GM21526 (cell line): ENCODE results near the gene RTN1.

ENCODE experiments used
- ATAC-seq: cut with Tn5 transposase; IDR thresholded peaks from one replicate; pipeline ENCODE4 v1.9.1; 2021; ENCODE audit warnings: moderate library complexity; ENCODE audit not compliant: unreplicated experiment, low FRiP score

RTN1 gene

DNA sequence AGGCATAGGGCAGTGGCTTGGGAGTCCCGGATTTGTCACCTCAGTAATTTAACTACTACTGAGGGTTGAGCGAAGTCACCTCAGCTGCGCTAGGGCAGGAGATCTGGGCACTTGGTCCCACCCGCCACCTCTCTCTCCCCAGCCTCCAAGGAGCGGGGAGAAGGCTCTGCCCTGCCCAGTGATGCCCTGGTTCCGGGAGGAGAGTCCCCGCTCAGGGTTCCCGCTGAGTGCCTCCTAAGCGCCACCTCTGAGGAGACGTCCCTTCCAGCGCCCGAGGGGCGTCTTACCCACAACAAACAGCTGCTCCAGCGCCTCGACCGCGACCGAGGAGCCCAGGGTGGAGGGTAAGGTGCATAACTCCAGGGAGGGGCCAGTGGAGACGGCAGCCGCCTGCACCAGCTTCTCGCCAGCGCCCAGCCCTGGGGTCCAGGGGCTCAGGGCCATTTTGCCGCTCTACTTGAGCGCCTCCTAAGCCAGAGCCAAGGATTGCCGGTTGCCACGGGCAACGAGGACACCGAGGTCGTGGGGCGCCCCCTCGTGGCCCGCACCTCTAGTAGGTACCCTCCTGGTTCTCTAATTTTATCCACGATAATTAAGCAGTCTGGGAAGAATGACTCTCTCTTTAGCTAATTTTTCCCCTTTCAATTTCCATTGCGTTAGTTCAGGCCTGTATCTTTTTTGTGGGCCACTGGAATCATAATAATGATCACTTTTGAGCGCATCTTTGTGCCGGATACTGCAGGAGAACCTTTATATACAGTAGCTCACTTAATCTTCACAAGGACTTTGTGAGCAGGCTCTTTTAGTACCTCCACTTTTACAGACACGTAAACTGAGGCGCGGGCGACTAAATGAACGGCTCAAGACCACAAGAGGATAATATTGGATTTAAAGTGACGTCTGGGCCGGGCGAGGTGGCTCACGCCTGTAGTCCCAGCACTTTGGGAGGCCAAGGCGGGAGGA lies 294.0 kb downstream of the RTN1 start, which contains the start of gene CCDC175:
Gene CCDC175 (minus strand): TSS at position 481 of the 963 bp plus-strand sequence. CDS start 37 bp downstream, at position 444.
- ATAC-seq = peak; percentile 99

DNA sequence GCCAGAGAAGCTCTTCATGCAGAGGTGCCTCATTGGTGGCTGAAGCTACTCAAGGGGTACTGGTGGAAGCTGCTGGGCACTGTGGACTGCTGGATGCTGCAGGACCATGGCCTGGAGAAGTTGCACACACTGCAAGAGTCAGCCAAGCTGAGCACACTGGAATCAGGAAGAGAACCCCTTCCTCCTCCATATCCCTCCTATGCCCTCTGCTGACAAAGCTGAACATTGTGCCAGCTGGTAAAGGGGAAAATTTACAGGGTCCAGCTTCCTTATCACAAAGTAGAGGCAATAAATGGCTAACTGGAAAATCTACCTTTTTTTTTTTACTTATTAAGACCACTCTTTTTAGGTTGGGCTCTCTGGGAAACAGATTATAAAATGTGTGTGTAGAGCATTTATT lies 300.5 kb downstream of the RTN1 start:
- ATAC-seq = no peak

DNA sequence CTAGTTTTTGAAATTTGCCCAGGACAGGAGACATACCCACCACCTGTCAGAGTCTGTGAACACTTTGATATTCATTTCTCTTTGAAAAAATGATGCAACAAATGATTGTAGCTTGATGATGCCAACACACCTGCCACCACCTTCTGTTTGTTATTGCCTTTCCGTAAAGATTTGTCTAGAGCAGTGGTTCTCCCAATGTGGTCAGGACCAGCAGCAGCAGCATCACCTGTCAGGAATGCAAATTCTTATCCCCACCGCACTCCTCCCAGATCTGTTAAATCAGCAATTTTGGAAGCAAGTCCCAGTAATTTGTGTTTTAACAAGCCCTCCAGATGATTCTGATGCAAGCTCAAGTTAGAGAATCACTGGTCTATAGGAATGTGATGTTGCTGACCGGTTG lies 303.9 kb downstream of the RTN1 start:
- ATAC-seq = no peak

DNA sequence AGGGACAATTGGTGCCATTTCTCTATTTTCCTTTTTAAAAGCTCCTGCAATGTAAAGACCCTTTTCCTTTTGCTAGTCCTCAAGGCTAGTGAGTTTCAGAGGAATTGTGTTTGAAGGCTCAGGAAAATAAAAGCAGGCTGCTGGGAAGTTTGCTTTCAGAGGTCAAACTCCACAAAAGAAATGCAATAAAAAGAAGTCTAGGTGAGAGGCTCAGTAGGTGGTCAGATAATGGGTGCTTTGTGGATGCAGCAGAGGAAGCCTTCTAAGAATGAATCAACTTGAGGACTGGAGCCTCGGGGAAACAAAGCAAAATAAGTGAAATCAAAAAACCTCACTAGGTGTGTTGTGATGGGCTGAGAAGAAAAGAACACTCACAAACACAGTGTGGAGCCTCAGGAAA lies 304.3 kb downstream of the RTN1 start:
- no peak for ATAC-seq

DNA sequence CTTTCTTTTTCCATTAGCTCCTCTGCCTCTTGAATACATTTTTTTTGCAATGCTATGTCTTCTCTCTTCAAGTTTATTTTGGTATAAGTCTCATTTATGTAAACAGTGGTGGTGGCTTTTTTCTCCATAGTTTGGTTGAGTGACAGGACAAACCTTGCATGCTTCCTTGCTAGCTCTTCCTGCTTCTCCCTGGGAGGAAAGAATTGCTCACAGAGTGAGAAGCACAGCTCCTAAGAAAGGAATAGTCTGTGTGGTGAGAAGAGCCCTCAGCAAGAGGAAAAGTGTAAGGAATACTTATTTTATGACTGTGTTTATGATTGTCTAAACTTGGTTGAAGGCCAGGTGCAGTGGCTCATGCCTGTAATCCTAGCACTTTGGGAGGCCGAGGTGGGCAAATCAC lies 305.5 kb downstream of the RTN1 start:
- ATAC-seq = no peak

DNA sequence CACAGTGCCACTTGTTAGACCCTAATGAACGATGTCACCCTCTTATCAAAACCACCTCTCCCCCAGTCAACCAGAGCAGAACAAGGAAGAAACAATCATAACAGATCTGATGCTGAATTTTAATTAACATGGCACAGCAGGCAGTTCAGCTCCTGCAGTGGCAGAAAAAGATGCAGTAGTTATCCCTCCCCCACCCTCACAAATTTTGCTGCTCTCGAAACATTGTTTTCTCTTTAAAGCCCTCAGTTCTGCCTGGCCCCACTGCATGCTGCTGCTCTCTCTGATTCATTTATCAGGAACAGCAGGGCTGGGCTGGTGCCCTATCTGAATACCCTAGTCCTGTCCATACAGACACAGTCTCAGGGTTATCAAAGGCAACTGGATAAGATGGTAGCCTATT lies 306.2 kb downstream of the RTN1 start:
- ATAC-seq = no peak

DNA sequence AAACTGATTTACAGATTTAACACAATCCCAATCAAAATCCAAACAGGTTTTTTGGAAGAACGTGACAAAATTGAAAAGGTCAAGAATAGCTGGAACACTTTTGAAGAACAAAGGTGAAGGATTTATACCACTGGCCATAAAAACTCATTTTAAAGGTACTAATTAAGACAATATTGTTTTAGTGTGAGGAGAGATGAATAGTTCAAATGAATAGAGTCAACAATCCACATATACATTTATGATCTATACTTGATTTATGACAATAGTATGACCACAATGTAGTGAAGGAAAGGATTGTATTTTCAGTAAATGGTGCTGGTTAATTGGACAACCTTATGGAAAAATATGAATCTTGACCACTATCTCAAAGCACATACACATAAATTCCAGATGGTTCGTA lies 323.3 kb downstream of the RTN1 start:
- ATAC-seq = no peak
